B cell (primary cell): Measurements from ENCODE around the gene LARGE1. TPM values are rescaled to one million over a fixed set of nuclear protein-coding genes. Genes with fewer than 3 reads are reported as not detected.
A peak's percentile ranks its signal among the peaks of the same experiment; 100 is the strongest.

ENCODE experiments used
- ATAC-seq: fragments of 200-7000 bp; cut with Tn5 transposase; one replicate; pipeline ENCODE4 v1.10.0; 2021; ENCODE audit warnings: low read depth, mild to moderate bottlenecking, moderate number of reproducible peaks, moderate library complexity
- CTCF ChIA-PET: fragments of 350-600 bp; sonication (Branson Sonifier 250); formaldehyde crosslinking; loops from one replicate; lab custom pipeline; 2021; ENCODE audit warnings: antibody characterized with exemption, inconsistent platforms; lab: Charles Lee
- POLR2A ChIA-PET: fragments of 350-600 bp; sonication (Branson Sonifier 250); formaldehyde crosslinking; loops from one replicate; lab custom pipeline; 2021; ENCODE audit warnings: antibody characterized with exemption; lab: Charles Lee
- DNase-seq: peaks from one replicate; pipeline ENCODE4 v3.0.0; 2013
- H2AFZ ChIP-seq: 2 replicates; pipeline ENCODE4 v1.6.1; 2012; ENCODE audit warnings: mild to moderate bottlenecking, low read depth, low read length; ENCODE audit not compliant: insufficient read depth, poor library complexity, severe bottlenecking
- H3K27ac ChIP-seq, 2 donors: 1 replicate in 1 of 2; 2 replicates in 1 of 2; pipeline ENCODE4 v1.5.1; 2012 to 2013; ENCODE audit warnings: low read length in 2 of 2, mild to moderate bottlenecking in 2 of 2, moderate library complexity in 1 of 2
- H3K27me3 ChIP-seq, 4 experiments: fragments of 200-600 bp in 1 of 4; sonication (generic) in 1 of 4; replicated peaks in 1 of 4; 1 replicate in 2 of 4; 2 replicates in 2 of 4; pipeline versions ENCODE4 v1.6.1 to v1.7.0; 2013 to 2016; ENCODE audit warnings: low read length in 3 of 4, mild to moderate bottlenecking in 2 of 4, mixed read lengths in 1 of 4, moderate library complexity in 1 of 4; ENCODE audit not compliant: insufficient read depth in 4 of 4, control insufficient read depth in 3 of 4; ENCODE audit errors: control extremely low read depth in 1 of 4
- H3K36me3 ChIP-seq, 2 experiments: replicated peaks in 1 of 2; 1 replicate in 1 of 2; 2 replicates in 1 of 2; pipeline versions ENCODE4 v1.6.1 to v1.7.1; 2013; ENCODE audit warnings: low read length in 1 of 2; ENCODE audit not compliant: insufficient read depth in 2 of 2, control insufficient read depth in 1 of 2; ENCODE audit errors: control extremely low read depth in 1 of 2, extremely low read depth in 1 of 2
- H3K4me1 ChIP-seq, 2 donors: fragments of 200-600 bp in 1 of 2; sonication (generic) in 1 of 2; 1 replicate in 1 of 2; 2 replicates in 1 of 2; pipeline versions ENCODE4 v1.5.1 to v1.6.1; 2013 to 2017; ENCODE audit warnings: low read length in 2 of 2; ENCODE audit not compliant: control insufficient read depth in 2 of 2, insufficient read depth in 2 of 2
- H3K4me2 ChIP-seq: replicated peaks from 2 replicates; pipeline ENCODE3; 2012; ENCODE audit warnings: mild to moderate bottlenecking, low read depth, low read length; ENCODE audit not compliant: poor library complexity, severe bottlenecking
- H3K4me3 ChIP-seq, 5 experiments: fragments of 200-600 bp in 1 of 5; sonication (generic) in 1 of 5; 1 replicate in 3 of 5; 2 replicates in 2 of 5; pipeline versions ENCODE4 v1.5.1 to v1.7.0; 2011 to 2016; ENCODE audit warnings: low read length in 4 of 5, mild to moderate bottlenecking in 4 of 5, low read depth in 2 of 5, control low read depth in 1 of 5, moderate library complexity in 1 of 5; ENCODE audit not compliant: insufficient read depth in 1 of 5; ENCODE audit errors: control extremely low read depth in 1 of 5, extremely low read depth in 1 of 5
- H3K79me2 ChIP-seq: fragments of 200-600 bp; sonication (generic); one replicate; pipeline ENCODE4 v1.6.0; 2016; ENCODE audit warnings: low read length; ENCODE audit not compliant: control insufficient read depth, insufficient read depth
- H3K9ac ChIP-seq: fragments of 200-600 bp; sonication (generic); 2 replicates; pipeline ENCODE4 v1.6.1; 2017; ENCODE audit warnings: mild to moderate bottlenecking, low read length, moderate library complexity
- H3K9me3 ChIP-seq, 3 donors: one replicate each; pipeline versions ENCODE4 v1.6.1 to v1.7.1; 2013; ENCODE audit warnings: low read length in 2 of 3; ENCODE audit not compliant: control insufficient read depth in 2 of 3, insufficient read depth in 1 of 3; ENCODE audit errors: control extremely low read depth in 1 of 3
- H4K20me1 ChIP-seq: 2 replicates; pipeline ENCODE4 v1.6.0; 2012; ENCODE audit warnings: mild to moderate bottlenecking, low read length; ENCODE audit not compliant: insufficient read depth, control insufficient read depth, poor library complexity, severe bottlenecking
- H3K27ac Mint-ChIP-seq: one replicate; pipeline ENCODE4 v1.8.0; 2021; ENCODE audit warnings: mixed read lengths
- H3K27me3 Mint-ChIP-seq: one replicate; pipeline ENCODE4 v1.8.0; 2021; ENCODE audit warnings: mixed read lengths
- H3K4me1 Mint-ChIP-seq: one replicate; pipeline ENCODE4 v1.8.0; 2021; ENCODE audit warnings: mixed read lengths
- H3K4me3 Mint-ChIP-seq: one replicate; pipeline ENCODE4 v1.8.0; 2021; ENCODE audit warnings: mixed read lengths
- H3K9me3 Mint-ChIP-seq: one replicate; pipeline ENCODE4 v1.8.0; 2022; ENCODE audit warnings: mixed read lengths; ENCODE audit not compliant: insufficient read depth
- EZH2 ChIP-seq: IDR thresholded peaks from 2 replicates; pipeline ENCODE4 v1.6.1; 2012; ENCODE audit warnings: borderline replicate concordance, low read depth, mild to moderate bottlenecking, moderate library complexity, low read length; ENCODE audit not compliant: insufficient read depth, poor library complexity, severe bottlenecking
- WGBS: methylation state at CpG from one replicate; pipeline ENCODE4 v1.1.5; 2013; ENCODE audit warnings: missing lambda C conversion rate; ENCODE audit not compliant: insufficient coverage; 5-methylcytosine and 5-hydroxymethylcytosine counted together
- intact Hi-C: fragments of 100-400 bp; cut with micrococcal nuclease; formaldehyde crosslinking; loops from one replicate; pipeline ENCODE4 v1.10.0; 2022
- polyA plus RNA-seq: library from polyadenylated mRNA; depleted of rRNA; stranded (reverse); fragments of >200 nt; gene quantifications from 2 replicates; pipeline ENCODE4 v1.2.3, GENCODE V29; 2012
- total RNA-seq, 2 donors: library from RNA; stranded (reverse); fragments of 120-200 nt in 1 of 2; gene quantifications; 1 replicate in 1 of 2; 2 replicates in 1 of 2; pipeline versions ENCODE4 v1.2.3 to v1.2.4, GENCODE V29; 2013 to 2022
- TF ChIP-seq, protein P1 (sequence below): fragments of 200-600 bp; IDR thresholded peaks from one replicate; pipeline ENCODE4 v1.8.0; 2022; ENCODE audit warnings: antibody characterized with exemption, mild to moderate bottlenecking

The LARGE1 gene
- total and polyA plus RNA-seq, 2 donors (not counting 1 experiment from before 2014, with no cell fraction given) = 20.7 to 82.0 TPM

DNA sequence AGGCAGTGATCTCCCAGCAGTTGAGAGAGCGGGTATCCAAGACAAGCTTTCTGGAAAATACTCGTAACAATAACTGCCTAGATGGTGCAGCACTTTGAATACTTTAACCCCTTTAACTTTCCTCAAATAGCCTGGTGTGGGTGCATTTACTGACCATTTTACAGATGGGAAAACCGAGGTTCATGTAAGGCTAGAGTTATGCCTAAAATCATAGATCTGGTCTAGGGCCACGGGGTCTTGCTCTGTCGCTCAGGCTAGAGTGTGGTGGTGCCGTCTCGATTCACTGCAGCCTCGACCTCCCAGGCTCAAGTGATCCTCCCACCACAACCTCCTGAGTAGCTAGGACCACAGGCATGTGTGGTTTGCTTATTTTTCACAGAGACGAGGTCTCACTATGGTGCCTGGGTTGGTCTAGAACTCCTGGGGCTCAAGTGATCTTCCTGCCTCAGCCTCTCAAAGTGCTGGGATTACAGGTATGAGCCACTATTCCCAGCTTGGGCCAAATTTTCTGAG lies 592.9 kb downstream of the LARGE1 start:
- Mint-ChIP-seq H3K9me3 (peaks cover 3% of the 10 kb centered on the region), H3K27ac (peak overlapping the region; percentile 64), H3K4me1 (peaks cover 63% of the 10 kb centered on the region), H3K4me3 (no peak overlapping the region), H3K27me3 (no peaks in the 10 kb centered on the region)
- H3K4me1 ChIP-seq = peaks cover 34 to 41% of the 10 kb centered on the region in 2 donors
- H3K4me3 ChIP-seq = no peak overlapping the region
- H3K27ac ChIP-seq = peak overlapping the region in 1 of 2 donors; percentile 82
- DNase-seq (no peak), ATAC-seq (no peak)
- no peak overlapping the region for H3K4me2 ChIP-seq
- no peak overlapping the region for H3K9ac ChIP-seq
- no peaks in the 10 kb centered on the region for H3K27me3 ChIP-seq
- intact Hi-C loops = loop anchor here (10.0 kb wide), 1 partner anchor 53 kb away; no protein-coding TSS in a partner anchor
- H3K36me3 ChIP-seq = no peaks in the 10 kb centered on the region
- H3K9me3 ChIP-seq = peaks cover 0 to 6% (median under 1%) of the 10 kb centered on the region in 3 donors
- 93% methylated on average over 3 of the region's 9 CpGs for WGBS
- no peaks in the 10 kb centered on the region for H3K79me2 ChIP-seq
- TF ChIP-seq, protein P1, sequence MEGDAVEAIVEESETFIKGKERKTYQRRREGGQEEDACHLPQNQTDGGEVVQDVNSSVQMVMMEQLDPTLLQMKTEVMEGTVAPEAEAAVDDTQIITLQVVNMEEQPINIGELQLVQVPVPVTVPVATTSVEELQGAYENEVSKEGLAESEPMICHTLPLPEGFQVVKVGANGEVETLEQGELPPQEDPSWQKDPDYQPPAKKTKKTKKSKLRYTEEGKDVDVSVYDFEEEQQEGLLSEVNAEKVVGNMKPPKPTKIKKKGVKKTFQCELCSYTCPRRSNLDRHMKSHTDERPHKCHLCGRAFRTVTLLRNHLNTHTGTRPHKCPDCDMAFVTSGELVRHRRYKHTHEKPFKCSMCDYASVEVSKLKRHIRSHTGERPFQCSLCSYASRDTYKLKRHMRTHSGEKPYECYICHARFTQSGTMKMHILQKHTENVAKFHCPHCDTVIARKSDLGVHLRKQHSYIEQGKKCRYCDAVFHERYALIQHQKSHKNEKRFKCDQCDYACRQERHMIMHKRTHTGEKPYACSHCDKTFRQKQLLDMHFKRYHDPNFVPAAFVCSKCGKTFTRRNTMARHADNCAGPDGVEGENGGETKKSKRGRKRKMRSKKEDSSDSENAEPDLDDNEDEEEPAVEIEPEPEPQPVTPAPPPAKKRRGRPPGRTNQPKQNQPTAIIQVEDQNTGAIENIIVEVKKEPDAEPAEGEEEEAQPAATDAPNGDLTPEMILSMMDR = no peak
- no peak for TF ChIP-seq EZH2
- ChIA-PET CTCF (interaction anchor here (1.0 to 2.4 kb wide), 6 partner anchors 12 to 257 kb away, joined by 3 to 8 read pairs (median 6); no protein-coding TSS in a partner anchor), POLR2A (no interaction called here)
- no peaks in the 10 kb centered on the region for H4K20me1 ChIP-seq
- H2AFZ ChIP-seq = no peak overlapping the region

DNA sequence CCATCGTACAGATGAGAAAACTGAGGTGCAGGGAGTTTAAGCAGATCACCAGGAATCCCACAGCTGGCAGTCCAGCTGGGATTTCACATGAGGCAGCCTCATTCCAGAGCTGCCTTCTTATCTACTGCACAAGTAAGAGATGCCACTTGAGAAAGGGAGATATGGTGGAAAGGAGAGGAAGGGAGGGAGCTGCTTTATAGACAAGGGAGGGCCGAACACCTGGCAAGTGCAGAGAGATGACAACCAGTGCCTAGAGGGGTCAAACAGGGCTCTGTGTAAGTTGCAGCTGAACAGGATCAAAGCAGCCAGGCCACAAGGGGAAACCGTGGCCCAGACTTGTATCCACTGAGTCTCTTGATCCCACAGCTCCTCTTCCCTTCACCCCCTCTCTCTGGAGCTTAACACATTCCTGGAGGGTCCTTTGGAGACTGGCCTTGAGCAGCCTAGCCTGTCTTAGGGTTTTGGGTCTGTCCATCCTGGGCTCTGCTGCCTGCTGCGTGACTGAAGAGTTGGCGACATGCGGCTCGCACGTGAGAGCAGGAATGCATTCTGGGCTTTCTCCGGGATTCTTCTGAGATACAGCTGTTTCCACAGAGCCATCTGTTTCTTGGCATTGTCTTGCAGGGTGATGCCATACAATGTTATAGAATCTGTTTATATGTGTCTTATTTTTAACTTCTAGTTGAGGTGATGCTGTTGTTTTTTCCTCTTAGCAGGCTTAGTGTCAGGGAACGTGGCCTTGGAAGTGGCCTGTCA lies 593.6 kb downstream of the LARGE1 start:
- ATAC-seq = no peak
- intact Hi-C loops = loop anchor here (10.0 kb wide), 1 partner anchor 52 kb away; no protein-coding TSS in a partner anchor
- POLR2A ChIA-PET = interaction anchor here (0.7 kb wide), 1 partner anchor 23 kb away, joined by 3 read pairs; no protein-coding TSS in a partner anchor
- TF ChIP-seq, protein P1 = no peak
- TF ChIP-seq EZH2 = no peak
- CTCF ChIA-PET = interaction anchor here (0.8 to 2.6 kb wide), 11 partner anchors 11 to 308 kb away, joined by 3 to 8 read pairs (median 5); no protein-coding TSS in a partner anchor
- Histone ChIP-seq H3K36me3 (no peaks in the 10 kb centered on the region), H3K9ac (peak overlapping the region; percentile 19), H4K20me1 (no peaks in the 10 kb centered on the region), H3K4me2 (peak overlapping the region; percentile 69), H3K27ac (peak overlapping the region; percentile 82 to 85), H3K4me1 (peaks cover 34 to 39% of the 10 kb centered on the region in 2 donors), H3K4me3 (peak overlapping the region in 1 of 5 experiments; percentile 38), H3K79me2 (no peaks in the 10 kb centered on the region), H2AFZ (no peak overlapping the region), H3K9me3 (peaks cover 0 to 4% (median 0%) of the 10 kb centered on the region in 3 donors), H3K27me3 (no peaks in the 10 kb centered on the region)
- peak overlapping the region; percentile 91 for H3K27ac Mint-ChIP-seq
- peaks cover 61% of the 10 kb centered on the region for H3K4me1 Mint-ChIP-seq
- H3K4me3 Mint-ChIP-seq = peak overlapping the region; percentile 17
- H3K9me3 Mint-ChIP-seq = peaks cover under 1% of the 10 kb centered on the region
- H3K27me3 Mint-ChIP-seq = no peaks in the 10 kb centered on the region
- WGBS = 94% methylated on average over 9 of the region's 10 CpGs
- no peak for DNase-seq
